PC-3 (cell line): ENCODE data around the gene ZNF275.

Experiments used
- CTCF ChIP-seq: fragments of 300-600 bp; sonication (generic); conservative IDR thresholded peaks from 2 replicates; pipeline ENCODE4 v1.5.1; 2017; ENCODE audit warnings: antibody characterized with exemption, low read depth, mild to moderate bottlenecking, low read length
- EZH2 ChIP-seq: fragments of 300-600 bp; sonication (generic); IDR thresholded peaks from one replicate; pipeline ENCODE4 v1.6.1; 2017; ENCODE audit warnings: antibody characterized with exemption, mild to moderate bottlenecking, low read length; ENCODE audit not compliant: unreplicated experiment
- EZH2phosphoT487 ChIP-seq: fragments of 300-600 bp; sonication (generic); IDR thresholded peaks from 2 replicates; pipeline ENCODE4 v1.6.1; 2018; ENCODE audit warnings: mild to moderate bottlenecking, antibody characterized with exemption, low read length, borderline replicate concordance

- TF ChIP-seq CTCF (no peak), EZH2 (no peak), EZH2phosphoT487 (no peak)
Measured at GRCh38 chrX:153305972-153306371, 28.0 kb upstream of the ZNF275 start.
